ENCODE results near the gene BID. TPM values are rescaled to one million over a fixed set of nuclear protein-coding genes. Genes with fewer than 3 reads are reported as not detected.

The BID gene
- total and polyA plus RNA-seq, 2 of the 4 experiments (the other 2 are of a cell fraction): 69.5 to 240 TPM

DNA sequence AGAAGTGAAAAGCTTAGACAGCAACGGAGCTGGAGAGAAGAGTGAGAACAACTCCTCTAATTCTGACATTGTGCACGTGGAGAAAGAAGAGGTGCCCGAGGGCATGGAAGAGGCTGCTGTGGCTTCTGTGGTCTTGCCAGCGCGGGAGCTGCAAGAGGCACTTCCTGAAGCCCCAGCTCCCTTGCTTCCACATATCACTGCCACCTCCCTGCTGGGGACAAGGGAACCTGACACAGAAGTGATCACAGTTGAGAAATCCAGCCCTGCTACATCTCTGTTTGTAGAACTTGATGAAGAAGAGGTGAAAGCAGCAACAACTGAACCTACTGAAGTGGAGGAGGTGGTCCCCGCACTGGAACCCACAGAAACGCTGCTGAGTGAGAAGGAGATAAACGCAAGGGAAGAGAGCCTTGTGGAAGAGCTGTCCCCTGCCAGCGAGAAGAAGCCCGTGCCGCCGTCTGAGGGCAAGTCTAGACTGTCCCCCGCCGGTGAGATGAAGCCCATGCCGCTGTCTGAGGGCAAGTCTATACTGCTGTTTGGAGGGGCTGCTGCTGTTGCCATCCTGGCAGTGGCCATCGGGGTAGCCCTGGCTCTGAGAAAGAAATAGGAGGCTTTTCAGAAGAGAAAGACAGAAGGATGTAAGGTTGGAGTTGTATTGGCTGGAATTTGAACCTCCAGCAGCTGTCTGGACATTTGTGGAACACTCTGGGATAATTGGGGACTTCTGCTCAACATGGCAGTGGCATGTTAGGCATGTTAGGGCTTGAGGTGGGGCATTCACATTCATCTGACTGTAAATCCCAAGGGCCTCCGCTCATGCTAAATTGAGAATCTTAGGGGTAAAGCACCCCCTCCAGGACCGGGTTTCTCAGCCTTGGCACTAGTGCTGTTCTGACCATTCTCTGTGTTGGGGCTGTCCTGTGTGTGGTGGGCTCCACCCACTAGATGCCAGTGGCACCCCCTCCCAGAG lies 47.1 kb downstream of the BID start:
- 100% methylated on average over 2 of the region's 18 CpGs; no CpG with 5 or more reads in 1 of the 2 experiments for WGBS, 2 experiments (ENCODE audit: extremely low coverage in 2 of 2, insufficient read length in 1 of 2)
- Histone ChIP-seq H2BK120ac (ENCODE audit: low read depth, low read length) (peak overlapping the region; percentile 96), H4K91ac (ENCODE audit: insufficient read depth, low read depth, low read length) (peak overlapping the region; percentile 91), H3K56ac (ENCODE audit: extremely low read depth, insufficient read depth, low read length) (peak overlapping the region; percentile 88), H2AK5ac (ENCODE audit: low read depth, low read length) (peak overlapping the region; percentile 93), H3K4me1 (ENCODE audit: control insufficient read depth, insufficient read depth, low read length) (peaks cover 29% of the 10 kb centered on the region), H4K8ac (ENCODE audit: low read depth in 2 of 2, low read length in 2 of 2) (peak overlapping the region; percentile 6 to 73), H2BK15ac (ENCODE audit: low read depth, low read length) (peak overlapping the region; percentile 68; the same call in 2 of the 3 replicates), H4K20me1 (ENCODE audit: insufficient read depth, low read length) (peaks cover 5% of the 10 kb centered on the region), H2BK5ac (ENCODE audit: low read depth, low read length, poor library complexity, severe bottlenecking) (peak overlapping the region; percentile 99), H3K23ac (ENCODE audit: low read depth, low read length) (peak overlapping the region; percentile 87), H3K36me3 (ENCODE audit: control insufficient read depth, insufficient read depth, low read length) (peaks cover 33% of the 10 kb centered on the region), H4K5ac (ENCODE audit: low read depth, low read length) (peak overlapping the region; percentile 82), H3K4me2 (ENCODE audit: low read depth, low read length) (peak overlapping the region; percentile 93), H2AK9ac (replicated peaks; ENCODE audit: low read depth, low read length, poor library complexity) (peak overlapping the region; percentile 47), H3K4ac (ENCODE audit: low read depth, low read length) (peak overlapping the region; percentile 95), H3K9me1 (ENCODE audit: insufficient read depth, low read length) (peaks cover 36% of the 10 kb centered on the region), H3K9ac (ENCODE audit: low read depth, low read length) (peak overlapping the region; percentile 25; the same call in 1 of the 2 replicates), H3K9me3 (ENCODE audit: control insufficient read depth, insufficient read depth, low read length) (no peaks in the 10 kb centered on the region), H3K14ac (replicated peaks; ENCODE audit: low read depth, low read length) (peak overlapping the region; percentile 93), H3K27me3 (ENCODE audit: control insufficient read depth, insufficient read depth, low read length) (no peaks in the 10 kb centered on the region), H2BK20ac (ENCODE audit: low read depth, low read length) (peak overlapping the region; percentile 83), H3K27ac (ENCODE audit: insufficient read depth, low read length) (peak overlapping the region; percentile 95), H3K79me1 (ENCODE audit: low read depth in 1 of 2, low read length in 2 of 2) (peaks cover 27 to 57% of the 10 kb centered on the region in 2 experiments), H3K4me3 (ENCODE audit: insufficient read depth, low read depth, low read length) (no peak overlapping the region), H2AFZ (replicated peaks; ENCODE audit: low read length, poor library complexity) (peak overlapping the region; percentile 59), H3K18ac (ENCODE audit: low read depth, low read length) (peak overlapping the region; percentile 99)
- TF ChIP-seq SMC3 (IDR thresholded peaks at IDR 0.05; ENCODE audit: low read depth, low read length): no peak
- TF ChIP-seq BHLHE40 (IDR thresholded peaks at IDR 0.05; ENCODE audit: low read depth, low read length): no peak
- TF ChIP-seq, protein P1, sequence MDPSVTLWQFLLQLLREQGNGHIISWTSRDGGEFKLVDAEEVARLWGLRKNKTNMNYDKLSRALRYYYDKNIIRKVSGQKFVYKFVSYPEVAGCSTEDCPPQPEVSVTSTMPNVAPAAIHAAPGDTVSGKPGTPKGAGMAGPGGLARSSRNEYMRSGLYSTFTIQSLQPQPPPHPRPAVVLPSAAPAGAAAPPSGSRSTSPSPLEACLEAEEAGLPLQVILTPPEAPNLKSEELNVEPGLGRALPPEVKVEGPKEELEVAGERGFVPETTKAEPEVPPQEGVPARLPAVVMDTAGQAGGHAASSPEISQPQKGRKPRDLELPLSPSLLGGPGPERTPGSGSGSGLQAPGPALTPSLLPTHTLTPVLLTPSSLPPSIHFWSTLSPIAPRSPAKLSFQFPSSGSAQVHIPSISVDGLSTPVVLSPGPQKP (IDR thresholded peaks at IDR 0.05; ENCODE audit: borderline replicate concordance, low read depth, low read length): no peak
- TF ChIP-seq RCOR1 (IDR thresholded peaks at IDR 0.05; ENCODE audit: insufficient replicate concordance, low read length): no peak
- no peak for TF ChIP-seq FOS (IDR thresholded peaks at IDR 0.05; ENCODE audit: low read depth, low read length)
- no peak for TF ChIP-seq MAZ (IDR thresholded peaks at IDR 0.05; ENCODE audit: borderline replicate concordance, low read depth, low read length)
- TF ChIP-seq MAFK (IDR thresholded peaks at IDR 0.05; ENCODE audit: low read depth, low read length): no peak
- no peak for TF ChIP-seq NFE2L2 (IDR thresholded peaks at IDR 0.05; ENCODE audit: low read depth, low read length)
- TF ChIP-seq RAD21 (IDR thresholded peaks at IDR 0.05; ENCODE audit: low read length): no peak
- TF ChIP-seq RFX5 (IDR thresholded peaks at IDR 0.05; ENCODE audit: low read depth, low read length): no peak
- no peak for TF ChIP-seq CHD1 (IDR thresholded peaks at IDR 0.05; ENCODE audit: low read depth, low read length)
- no peak for TF ChIP-seq CTCF (conservative IDR thresholded peaks at IDR 0.05; ENCODE audit: low read depth, low read length)
- ATAC-seq (ENCODE audit: low read depth) (no peak; the same call in 1 of the 2 replicates), DNase-seq (no peak)
- POLR2A ChIA-PET (ENCODE audit: unreplicated experiment): no interaction called here
- dilution Hi-C loops (cut with HindIII; ENCODE audit: low sequenced_read_pairs, unreplicated experiment) (no loop called here), in situ Hi-C loops (cut with MboI; ENCODE audit: low sequenced_read_pairs) (loop anchor here (10.0 kb wide), 1 partner anchor 162 kb away; the partner anchor contains the start of gene SLC25A18), intact Hi-C loops (cut with micrococcal nuclease) (loop anchor here (2.0 kb wide), 1 partner anchor 88 kb away; the partner anchor contains the start of gene BCL2L13)
- CTCF ChIA-PET: interaction anchor here (0.6 to 1.5 kb wide), 2 partner anchors 121 to 169 kb away, joined by 4 to 8 read pairs; no protein-coding TSS in a partner anchor
- TSS peak; percentile 37 for BruUV-seq (replicated peaks)
